Brain microvascular endothelial cell (primary cell): ENCODE measurements around the gene TFAP2A.
A peak's percentile ranks its signal among the peaks of the same experiment; 100 is the strongest.

Source experiments
- DNase-seq: peaks from one replicate; pipeline ENCODE4 v3.0.0-alpha.2; 2020
- H3K27ac ChIP-seq: fragments of 250-450 bp; sonication (Bioruptor Pico); 2 replicates; pipeline ENCODE4 v1.5.1; 2020; ENCODE audit warnings: mild to moderate bottlenecking, moderate library complexity
- H3K27me3 ChIP-seq: fragments of 250-450 bp; sonication (Bioruptor Pico); replicated peaks from 2 replicates; pipeline ENCODE4 v1.5.1; 2020; ENCODE audit warnings: mild to moderate bottlenecking
- H3K36me3 ChIP-seq: fragments of 250-450 bp; sonication (Bioruptor Pico); replicated peaks from 2 replicates; pipeline ENCODE4 v1.5.1; 2020; ENCODE audit warnings: mild to moderate bottlenecking
- H3K4me3 ChIP-seq: 2 replicates; pipeline ENCODE4 v1.5.1; 2011; ENCODE audit warnings: low read depth, mild to moderate bottlenecking, control low read depth, low read length, moderate library complexity
- in situ Hi-C: cut with HindIII; loops from 2 replicates; pipeline ENCODE4 v1.10.0; 2017; ENCODE audit warnings: low sequenced_read_pairs, low pct_ligation_motif_present
- TF ChIP-seq, protein P1 (sequence below): IDR thresholded peaks from 2 replicates; pipeline ENCODE4 v1.5.1; 2011; ENCODE audit warnings: low read depth, mild to moderate bottlenecking, moderate library complexity, low read length, control low read depth, inconsistent platforms; ENCODE audit errors: missing control alignments

The TFAP2A gene

GRCh38 chr6:10382322-10382721 lies 32.6 kb downstream of the TFAP2A start:
- Histone ChIP-seq H3K4me3 (no peak overlapping the region), H3K27ac (no peak overlapping the region), H3K36me3 (no peaks in the 10 kb centered on the region), H3K27me3 (peaks cover 61% of the 10 kb centered on the region)
- in situ Hi-C loops: no loop called here
- TF ChIP-seq, protein P1, sequence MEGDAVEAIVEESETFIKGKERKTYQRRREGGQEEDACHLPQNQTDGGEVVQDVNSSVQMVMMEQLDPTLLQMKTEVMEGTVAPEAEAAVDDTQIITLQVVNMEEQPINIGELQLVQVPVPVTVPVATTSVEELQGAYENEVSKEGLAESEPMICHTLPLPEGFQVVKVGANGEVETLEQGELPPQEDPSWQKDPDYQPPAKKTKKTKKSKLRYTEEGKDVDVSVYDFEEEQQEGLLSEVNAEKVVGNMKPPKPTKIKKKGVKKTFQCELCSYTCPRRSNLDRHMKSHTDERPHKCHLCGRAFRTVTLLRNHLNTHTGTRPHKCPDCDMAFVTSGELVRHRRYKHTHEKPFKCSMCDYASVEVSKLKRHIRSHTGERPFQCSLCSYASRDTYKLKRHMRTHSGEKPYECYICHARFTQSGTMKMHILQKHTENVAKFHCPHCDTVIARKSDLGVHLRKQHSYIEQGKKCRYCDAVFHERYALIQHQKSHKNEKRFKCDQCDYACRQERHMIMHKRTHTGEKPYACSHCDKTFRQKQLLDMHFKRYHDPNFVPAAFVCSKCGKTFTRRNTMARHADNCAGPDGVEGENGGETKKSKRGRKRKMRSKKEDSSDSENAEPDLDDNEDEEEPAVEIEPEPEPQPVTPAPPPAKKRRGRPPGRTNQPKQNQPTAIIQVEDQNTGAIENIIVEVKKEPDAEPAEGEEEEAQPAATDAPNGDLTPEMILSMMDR: no peak
- no peak for DNase-seq

DNA sequence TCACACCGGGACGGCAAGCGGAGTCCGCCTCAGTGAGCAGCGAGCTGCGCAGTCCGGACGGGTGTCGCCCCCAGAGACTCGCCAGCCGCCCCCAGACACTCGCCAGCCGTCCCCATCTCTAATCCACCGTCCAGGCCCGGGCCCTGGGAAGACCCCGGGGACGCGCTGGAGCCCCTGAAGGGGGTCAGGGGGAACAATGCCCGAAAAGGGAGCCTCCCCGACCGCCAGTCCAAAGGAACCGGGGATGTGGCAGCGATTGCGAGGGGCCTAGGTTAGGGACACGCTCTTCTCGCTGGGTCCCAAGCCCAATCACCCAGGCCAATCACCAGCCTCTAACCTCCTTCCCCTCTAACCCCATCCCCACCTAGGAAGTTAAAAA lies 33.1 kb downstream of the TFAP2A start:
- no peaks in the 10 kb centered on the region for H3K36me3 ChIP-seq
- peaks cover 57% of the 10 kb centered on the region for H3K27me3 ChIP-seq
- DNase-seq: no peak
- in situ Hi-C loops: no loop called here
- no peak overlapping the region for H3K4me3 ChIP-seq
- no peak overlapping the region for H3K27ac ChIP-seq
- TF ChIP-seq, protein P1: no peak

GRCh38 chr6:10381133-10381829 lies 33.6 kb downstream of the TFAP2A start:
- H3K4me3 ChIP-seq: no peak overlapping the region
- TF ChIP-seq, protein P1: peak; percentile 17
- in situ Hi-C loops: no loop called here
- H3K36me3 ChIP-seq: no peaks in the 10 kb centered on the region
- no peak overlapping the region for H3K27ac ChIP-seq
- H3K27me3 ChIP-seq: peaks cover 53% of the 10 kb centered on the region
- DNase-seq: no peak

GRCh38 chr6:10375391-10375969 lies 39.4 kb downstream of the TFAP2A start:
- Histone ChIP-seq H3K27ac (no peak overlapping the region), H3K27me3 (no peaks in the 10 kb centered on the region), H3K4me3 (no peak overlapping the region), H3K36me3 (no peaks in the 10 kb centered on the region)
- TF ChIP-seq, protein P1: no peak
- in situ Hi-C loops: no loop called here
- no peak for DNase-seq

GRCh38 chr6:10373642-10374359 lies 41.1 kb downstream of the TFAP2A start:
- no peaks in the 10 kb centered on the region for H3K27me3 ChIP-seq
- TF ChIP-seq, protein P1: no peak
- H3K27ac ChIP-seq: no peak overlapping the region
- in situ Hi-C loops: no loop called here
- H3K36me3 ChIP-seq: no peaks in the 10 kb centered on the region
- no peak overlapping the region for H3K4me3 ChIP-seq
- peak; percentile 2 for DNase-seq
